WTC11 (cell line): Measurements from ENCODE around the gene FAM124A.

Source experiments
- JUN ChIP-seq: sonication (generic); formaldehyde crosslinking; IDR thresholded peaks from 2 replicates; pipeline ENCODE4 v1.8.0; 2023; ENCODE audit warnings: mild to moderate bottlenecking, missing genetic modification reagents
- SMAD4 ChIP-seq: sonication (generic); formaldehyde crosslinking; IDR thresholded peaks from 2 replicates; pipeline ENCODE4 v1.8.0; 2022; ENCODE audit warnings: mild to moderate bottlenecking, missing genetic modification reagents
- TF ChIP-seq, protein P1 (sequence below): fragments of 200-600 bp; IDR thresholded peaks from 2 replicates; pipeline ENCODE4 v1.8.0; 2022; ENCODE audit warnings: antibody characterized with exemption

DNA sequence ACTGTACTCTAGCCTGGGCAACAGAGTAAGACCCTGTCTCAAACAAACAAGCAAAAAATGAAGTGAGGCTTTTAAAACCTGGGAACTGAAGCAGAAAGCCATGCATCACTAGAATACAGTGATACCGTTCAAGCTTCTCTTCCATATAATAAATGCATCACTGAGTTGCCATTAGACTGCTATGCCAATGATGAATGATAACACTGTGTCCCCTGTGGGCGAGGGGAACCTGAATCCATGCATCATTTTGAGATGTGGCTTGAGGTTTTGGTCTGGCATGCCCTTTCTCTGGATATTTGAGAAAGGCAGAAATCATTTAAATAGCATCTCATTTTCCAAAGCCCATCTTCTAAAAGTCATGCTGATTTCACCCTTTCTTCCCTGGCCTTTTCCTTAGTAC lies 1.5 kb upstream of the FAM124A start:
- TF ChIP-seq, protein P1, sequence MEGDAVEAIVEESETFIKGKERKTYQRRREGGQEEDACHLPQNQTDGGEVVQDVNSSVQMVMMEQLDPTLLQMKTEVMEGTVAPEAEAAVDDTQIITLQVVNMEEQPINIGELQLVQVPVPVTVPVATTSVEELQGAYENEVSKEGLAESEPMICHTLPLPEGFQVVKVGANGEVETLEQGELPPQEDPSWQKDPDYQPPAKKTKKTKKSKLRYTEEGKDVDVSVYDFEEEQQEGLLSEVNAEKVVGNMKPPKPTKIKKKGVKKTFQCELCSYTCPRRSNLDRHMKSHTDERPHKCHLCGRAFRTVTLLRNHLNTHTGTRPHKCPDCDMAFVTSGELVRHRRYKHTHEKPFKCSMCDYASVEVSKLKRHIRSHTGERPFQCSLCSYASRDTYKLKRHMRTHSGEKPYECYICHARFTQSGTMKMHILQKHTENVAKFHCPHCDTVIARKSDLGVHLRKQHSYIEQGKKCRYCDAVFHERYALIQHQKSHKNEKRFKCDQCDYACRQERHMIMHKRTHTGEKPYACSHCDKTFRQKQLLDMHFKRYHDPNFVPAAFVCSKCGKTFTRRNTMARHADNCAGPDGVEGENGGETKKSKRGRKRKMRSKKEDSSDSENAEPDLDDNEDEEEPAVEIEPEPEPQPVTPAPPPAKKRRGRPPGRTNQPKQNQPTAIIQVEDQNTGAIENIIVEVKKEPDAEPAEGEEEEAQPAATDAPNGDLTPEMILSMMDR, result no peak
- no peak for TF ChIP-seq SMAD4 (CRISPR knock-in tag)
- no peak for TF ChIP-seq JUN (CRISPR knock-in tag)
